HT-29 (cell line): ENCODE measurements around the gene PCP4L1. TPM values are rescaled to one million over a fixed set of nuclear protein-coding genes. Genes with fewer than 3 reads are reported as not detected.
A peak's percentile ranks its signal among the peaks of the same experiment; 100 is the strongest.

ENCODE experiments used
- DNase-seq: peaks from one replicate; pipeline ENCODE4 v3.0.0-alpha.2; 2015; ENCODE audit warnings: low spot score
- total RNA-seq: library from RNA; depleted of rRNA; stranded (reverse); fragments of >200 nt; shearing (Covaris generic); gene quantifications from 2 replicates; pipeline ENCODE4 v1.2.3, GENCODE V29; 2014

PCP4L1 gene
- total RNA-seq, 1 experiment from 2014 or later = not detected

- no peak for DNase-seq
These were observed 8.3 kb downstream of the PCP4L1 start for GRCh38 chr1:161266836-161267235.

GRCh38 chr1:161267321-161267720 is 8.8 kb downstream of the PCP4L1 start:
- no peak for DNase-seq

GRCh38 chr1:161273402-161273801 is 14.9 kb downstream of the PCP4L1 start:
- DNase-seq = no peak

GRCh38 chr1:161274874-161275273 is 16.3 kb downstream of the PCP4L1 start:
- no peak for DNase-seq

- no peak for DNase-seq
These were observed 24.4 kb downstream of the PCP4L1 start for GRCh38 chr1:161282991-161283390.

- no peak for DNase-seq
These were observed 26.6 kb downstream of the PCP4L1 start for GRCh38 chr1:161285113-161285512.

GRCh38 chr1:161285521-161285920 is 27.0 kb downstream of the PCP4L1 start:
- no peak for DNase-seq

- DNase-seq = no peak
These were observed 29.0 kb downstream of the PCP4L1 start for GRCh38 chr1:161287482-161288054.

GRCh38 chr1:161290779-161291178 is 32.2 kb downstream of the PCP4L1 start:
- DNase-seq = no peak

GRCh38 chr1:161297415-161297814 is 38.9 kb downstream of the PCP4L1 start:
- no peak for DNase-seq

- DNase-seq = no peak
These were observed 39.6 kb downstream of the PCP4L1 start for GRCh38 chr1:161298116-161298515.

GRCh38 chr1:161299347-161299746 is 40.8 kb downstream of the PCP4L1 start:
- DNase-seq = no peak

- no peak for DNase-seq
These were observed 41.9 kb downstream of the PCP4L1 start for GRCh38 chr1:161300478-161300877.

GRCh38 chr1:161304927-161305866 is 46.7 kb downstream of the PCP4L1 start:
- DNase-seq = no peak

GRCh38 chr1:161305867-161306519 is 47.4 kb downstream of the PCP4L1 start:
- DNase-seq = peak; percentile 22

- no peak for DNase-seq
These were observed 48.8 kb downstream of the PCP4L1 start for GRCh38 chr1:161307230-161307768.

- DNase-seq = no peak
These were observed 49.5 kb downstream of the PCP4L1 start for GRCh38 chr1:161307892-161308638.

GRCh38 chr1:161309868-161310267 is 51.3 kb downstream of the PCP4L1 start, which contains the start of gene MPZ:
Gene MPZ (minus strand): TSS chr1:161309968. CDS start chr1:161309905, 63 bp downstream.
- no peak for DNase-seq

GRCh38 chr1:161311595-161312181 is 53.1 kb downstream of the PCP4L1 start:
- DNase-seq = no peak

GRCh38 chr1:161313554-161314200 is 55.1 kb downstream of the PCP4L1 start:
- DNase-seq = peak; percentile 34
